ENCODE results near the gene FXYD6. TPM values are rescaled to one million over a fixed set of nuclear protein-coding genes. Genes with fewer than 3 reads are reported as not detected.

The FXYD6 gene
- polyA plus RNA-seq, 4 donors: 0.67 to 58.4 (median 22.6) TPM

DNA sequence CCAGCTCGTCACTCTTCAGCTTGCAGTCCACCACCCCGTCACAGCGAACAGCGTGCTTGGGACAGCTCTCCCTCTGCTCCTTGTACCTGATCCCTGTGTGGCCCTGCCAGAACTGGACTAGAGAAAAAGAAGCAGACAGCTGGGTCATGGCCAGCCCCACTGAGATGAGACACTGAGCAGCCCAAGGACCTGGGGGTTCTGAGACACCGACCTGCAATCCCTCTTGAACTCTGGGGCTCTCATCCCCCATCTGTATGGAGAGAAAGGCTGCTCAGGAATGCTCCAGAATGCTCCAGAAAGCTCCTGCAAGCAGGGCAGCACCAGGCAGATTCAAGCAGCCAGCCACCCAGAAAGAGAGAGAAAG lies 37.9 kb upstream of the FXYD6 start:
- Histone ChIP-seq H3K4me1 (ENCODE audit: control insufficient read depth in 3 of 3, insufficient read depth in 2 of 3, low read depth in 1 of 3, low read length in 2 of 3) (peaks cover 0 to 61% (median 1%) of the 10 kb centered on the region in 3 donors), H3K27ac (ENCODE audit: low read depth in 1 of 3, low read length in 2 of 3) (no peak overlapping the region), H3K4me3 (ENCODE audit: low read depth in 1 of 3, low read length in 3 of 3) (no peak overlapping the region), H3K27me3 (ENCODE audit: control insufficient read depth in 3 of 3, insufficient read depth in 3 of 3, low read length in 3 of 3) (no peaks in the 10 kb centered on the region), H3K36me3 (ENCODE audit: control insufficient read depth in 3 of 3, insufficient read depth in 2 of 3, low read depth in 1 of 3, low read length in 3 of 3) (peaks cover 0 to 2% (median 0%) of the 10 kb centered on the region in 3 donors), H3K9me3 (ENCODE audit: control insufficient read depth in 2 of 2, insufficient read depth in 1 of 2, low read depth in 1 of 2, low read length in 1 of 2) (no peaks in the 10 kb centered on the region)
- WGBS, 3 donors: 94 to 98% (median 96%) methylated on average over 5 of the region's 5 CpGs
- FAIRE-seq (no peak), DNase-seq (no peak)

DNA sequence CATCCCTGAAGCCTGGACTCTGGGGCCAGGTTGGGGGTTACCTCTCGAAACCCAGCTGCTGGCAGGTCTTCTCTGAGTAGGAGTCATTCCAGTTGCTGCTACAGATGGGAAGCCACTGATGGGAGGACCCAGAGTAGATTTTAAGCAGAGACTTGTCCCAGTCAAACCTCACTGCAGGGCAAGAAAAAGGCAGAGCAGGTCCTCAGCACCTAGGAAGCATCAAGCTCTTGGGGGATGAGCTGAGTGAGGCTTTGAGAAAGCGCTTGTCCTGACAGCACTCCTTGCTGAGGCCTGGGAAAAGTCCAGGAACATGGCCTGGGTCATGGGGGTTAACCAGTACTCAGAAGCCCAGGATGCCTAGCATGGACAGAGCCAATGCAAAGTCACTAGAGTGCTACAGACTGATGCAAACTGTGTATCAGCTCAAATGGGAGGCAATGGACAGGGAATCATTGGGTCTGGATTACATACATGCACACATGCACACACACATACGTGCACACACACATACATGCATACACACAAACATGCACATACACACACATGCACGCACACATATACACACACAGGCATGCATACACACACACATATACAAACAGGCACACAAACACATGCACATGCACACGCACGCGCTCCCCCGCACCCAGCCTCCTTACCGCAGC lies 37.4 kb upstream of the FXYD6 start:
- H3K27ac ChIP-seq (ENCODE audit: low read depth in 1 of 3, low read length in 2 of 3): no peak overlapping the region
- WGBS, 3 donors: 92 to 95% (median 94%) methylated on average over 9 of the region's 9 CpGs
- H3K36me3 ChIP-seq (ENCODE audit: control insufficient read depth in 3 of 3, insufficient read depth in 2 of 3, low read depth in 1 of 3, low read length in 3 of 3): peaks cover 0 to 2% (median 0%) of the 10 kb centered on the region in 3 donors
- DNase-seq (no peak), FAIRE-seq (no peak)
- peaks cover 0 to 61% (median 1%) of the 10 kb centered on the region in 3 donors for H3K4me1 ChIP-seq (ENCODE audit: control insufficient read depth in 3 of 3, insufficient read depth in 2 of 3, low read depth in 1 of 3, low read length in 2 of 3)
- H3K9me3 ChIP-seq (ENCODE audit: control insufficient read depth in 2 of 2, insufficient read depth in 1 of 2, low read depth in 1 of 2, low read length in 1 of 2): no peaks in the 10 kb centered on the region
- H3K4me3 ChIP-seq (ENCODE audit: low read depth in 1 of 3, low read length in 3 of 3): no peak overlapping the region
- H3K27me3 ChIP-seq (ENCODE audit: control insufficient read depth in 3 of 3, insufficient read depth in 3 of 3, low read length in 3 of 3): no peaks in the 10 kb centered on the region

DNA sequence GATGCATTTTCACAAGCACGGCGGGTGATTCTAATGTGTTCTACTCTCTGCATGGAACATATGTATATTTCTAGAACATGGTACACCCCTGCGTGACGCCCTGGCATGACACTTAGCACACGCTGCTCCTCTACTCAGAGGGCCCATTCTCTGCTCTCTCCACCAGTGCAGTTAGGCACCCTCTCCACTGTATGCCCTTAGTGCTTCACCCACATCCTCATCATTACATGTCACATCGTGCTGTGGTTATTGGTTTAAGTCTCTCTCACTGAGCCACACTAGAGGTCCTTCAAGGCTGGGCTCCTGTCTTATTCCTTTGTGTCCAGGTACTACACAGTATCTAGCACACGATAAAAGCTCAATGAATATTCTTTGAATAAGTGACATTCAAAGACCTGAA lies 36.0 kb upstream of the FXYD6 start:
- no peaks in the 10 kb centered on the region for H3K9me3 ChIP-seq (ENCODE audit: control insufficient read depth in 2 of 2, insufficient read depth in 1 of 2, low read depth in 1 of 2, low read length in 1 of 2)
- H3K36me3 ChIP-seq (ENCODE audit: control insufficient read depth in 3 of 3, insufficient read depth in 2 of 3, low read depth in 1 of 3, low read length in 3 of 3): peaks cover 0 to 2% (median 0%) of the 10 kb centered on the region in 3 donors
- H3K4me1 ChIP-seq (ENCODE audit: control insufficient read depth in 3 of 3, insufficient read depth in 2 of 3, low read depth in 1 of 3, low read length in 2 of 3): peaks cover 0 to 72% (median 1%) of the 10 kb centered on the region in 3 donors
- no peaks in the 10 kb centered on the region for H3K27me3 ChIP-seq (ENCODE audit: control insufficient read depth in 3 of 3, insufficient read depth in 3 of 3, low read length in 3 of 3)
- DNase-seq (no peak), FAIRE-seq (no peak)
- no peak overlapping the region for H3K27ac ChIP-seq (ENCODE audit: low read depth in 1 of 3, low read length in 2 of 3)
- 90 to 97% (median 95%) methylated on average over 7 of the region's 7 CpGs for WGBS, 3 donors
- no peak overlapping the region for H3K4me3 ChIP-seq (ENCODE audit: low read depth in 1 of 3, low read length in 3 of 3)

DNA sequence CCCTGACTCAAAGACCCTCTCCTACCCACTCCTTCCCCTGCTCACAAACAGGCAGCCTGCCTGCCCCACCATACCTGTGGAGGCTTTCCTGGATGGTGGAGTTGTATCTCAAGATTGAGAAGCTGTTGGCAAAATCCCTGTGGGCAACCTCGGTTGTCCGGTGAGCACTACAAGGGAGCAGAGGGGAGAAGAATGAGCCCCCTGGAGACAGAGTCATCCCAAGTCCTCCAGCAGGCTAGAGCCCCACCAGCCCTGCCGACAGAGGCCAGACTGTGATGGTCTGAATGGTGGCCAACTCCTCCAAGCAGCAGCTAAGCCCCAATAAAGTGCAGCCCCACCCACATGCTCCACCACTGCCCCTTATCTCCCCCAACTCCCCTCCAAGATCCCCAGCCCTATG lies 35.2 kb upstream of the FXYD6 start:
- Histone ChIP-seq H3K27ac (ENCODE audit: low read depth in 1 of 3, low read length in 2 of 3) (no peak overlapping the region), H3K27me3 (ENCODE audit: control insufficient read depth in 3 of 3, insufficient read depth in 3 of 3, low read length in 3 of 3) (no peaks in the 10 kb centered on the region), H3K4me1 (ENCODE audit: control insufficient read depth in 3 of 3, insufficient read depth in 2 of 3, low read depth in 1 of 3, low read length in 2 of 3) (peaks cover 0 to 75% (median 1%) of the 10 kb centered on the region in 3 donors), H3K36me3 (ENCODE audit: control insufficient read depth in 3 of 3, insufficient read depth in 2 of 3, low read depth in 1 of 3, low read length in 3 of 3) (peaks cover 0 to 2% (median 0%) of the 10 kb centered on the region in 3 donors), H3K9me3 (ENCODE audit: control insufficient read depth in 2 of 2, insufficient read depth in 1 of 2, low read depth in 1 of 2, low read length in 1 of 2) (no peaks in the 10 kb centered on the region), H3K4me3 (ENCODE audit: low read depth in 1 of 3, low read length in 3 of 3) (no peak overlapping the region)
- DNase-seq (no peak), FAIRE-seq (no peak)
- WGBS, 3 donors: 92 to 98% (median 94%) methylated on average over 3 of the region's 3 CpGs

DNA sequence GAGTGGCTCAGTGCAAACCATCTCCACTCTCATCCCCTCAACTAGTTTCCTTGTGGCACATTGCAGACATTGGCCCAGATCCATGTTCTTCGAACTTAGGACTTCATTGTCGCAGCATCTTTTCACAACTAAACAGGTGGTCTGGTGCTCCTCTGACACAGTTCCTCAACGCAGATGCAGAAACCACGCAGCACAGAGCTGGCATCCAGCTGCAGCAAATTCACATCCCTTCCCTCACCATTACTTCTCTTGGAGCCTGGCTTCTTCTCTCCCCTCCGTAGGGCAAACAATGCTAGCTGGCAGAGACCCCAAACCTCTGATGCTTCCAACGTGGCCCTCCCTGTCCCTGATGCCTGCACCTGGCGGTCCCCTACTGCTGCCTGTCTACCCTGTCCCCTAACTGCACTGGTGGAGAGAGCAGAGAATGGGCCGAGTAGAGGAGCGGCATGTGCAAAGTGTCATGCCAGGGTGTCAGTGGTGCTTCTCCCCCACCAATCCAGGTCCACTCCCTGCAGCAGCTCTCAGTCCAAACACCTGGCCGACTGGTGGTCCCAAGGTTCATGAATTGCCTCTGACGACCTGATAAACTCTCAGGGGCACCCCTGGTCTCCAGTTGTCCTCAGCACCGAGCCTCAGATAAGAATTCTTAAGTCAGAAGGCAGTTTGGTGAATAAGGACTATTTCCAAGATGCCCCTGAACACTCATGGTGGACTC lies 34.6 kb upstream of the FXYD6 start:
- Histone ChIP-seq H3K27ac (ENCODE audit: low read depth in 1 of 3, low read length in 2 of 3) (peak overlapping the region in 1 of 3 donors; percentile 87), H3K27me3 (ENCODE audit: control insufficient read depth in 3 of 3, insufficient read depth in 3 of 3, low read length in 3 of 3) (no peaks in the 10 kb centered on the region), H3K4me3 (ENCODE audit: low read depth in 1 of 3, low read length in 3 of 3) (no peak overlapping the region), H3K4me1 (ENCODE audit: control insufficient read depth in 3 of 3, insufficient read depth in 2 of 3, low read depth in 1 of 3, low read length in 2 of 3) (peaks cover 0 to 74% (median 1%) of the 10 kb centered on the region in 3 donors), H3K9me3 (ENCODE audit: control insufficient read depth in 2 of 2, insufficient read depth in 1 of 2, low read depth in 1 of 2, low read length in 1 of 2) (no peaks in the 10 kb centered on the region), H3K36me3 (ENCODE audit: control insufficient read depth in 3 of 3, insufficient read depth in 2 of 3, low read depth in 1 of 3, low read length in 3 of 3) (peaks cover 0 to 2% (median 0%) of the 10 kb centered on the region in 3 donors)
- DNase-seq (no peak), FAIRE-seq (no peak)
- WGBS, 3 donors: 60 to 74% (median 65%) methylated on average over 12 of the region's 12 CpGs

DNA sequence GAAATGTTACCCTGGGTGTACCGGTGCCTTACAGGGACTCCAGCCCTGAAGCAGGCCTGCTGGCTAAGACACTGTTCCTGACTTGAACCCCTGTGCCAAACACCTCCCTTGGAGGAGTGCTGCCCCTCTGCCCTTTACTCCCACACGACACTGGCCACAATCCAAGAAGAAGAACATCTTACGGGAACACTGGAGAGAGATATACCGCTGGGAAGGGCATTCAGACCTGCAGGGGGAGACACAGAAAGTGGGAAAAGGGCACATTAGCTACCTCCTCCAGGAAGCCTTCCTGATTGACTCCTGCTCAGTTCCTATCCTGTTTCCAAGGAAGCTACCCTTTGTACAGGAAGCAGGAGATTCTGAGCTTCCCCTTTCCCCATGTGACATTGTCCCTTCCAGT lies 34.1 kb upstream of the FXYD6 start:
- H3K4me1 ChIP-seq (ENCODE audit: control insufficient read depth in 3 of 3, insufficient read depth in 2 of 3, low read depth in 1 of 3, low read length in 2 of 3): peaks cover 0 to 68% (median 1%) of the 10 kb centered on the region in 3 donors
- H3K27me3 ChIP-seq (ENCODE audit: control insufficient read depth in 3 of 3, insufficient read depth in 3 of 3, low read length in 3 of 3): no peaks in the 10 kb centered on the region
- FAIRE-seq: no peak
- H3K4me3 ChIP-seq (ENCODE audit: low read depth in 1 of 3, low read length in 3 of 3): no peak overlapping the region
- DNase-seq: no peak
- WGBS, 3 donors: 42 to 68% (median 48%) methylated on average over 4 of the region's 4 CpGs
- no peaks in the 10 kb centered on the region for H3K9me3 ChIP-seq (ENCODE audit: control insufficient read depth in 2 of 2, insufficient read depth in 1 of 2, low read depth in 1 of 2, low read length in 1 of 2)
- no peaks in the 10 kb centered on the region for H3K36me3 ChIP-seq (ENCODE audit: control insufficient read depth in 3 of 3, insufficient read depth in 2 of 3, low read depth in 1 of 3, low read length in 3 of 3)
- peak overlapping the region in 1 of 3 donors; percentile 87 for H3K27ac ChIP-seq (ENCODE audit: low read depth in 1 of 3, low read length in 2 of 3)

DNA sequence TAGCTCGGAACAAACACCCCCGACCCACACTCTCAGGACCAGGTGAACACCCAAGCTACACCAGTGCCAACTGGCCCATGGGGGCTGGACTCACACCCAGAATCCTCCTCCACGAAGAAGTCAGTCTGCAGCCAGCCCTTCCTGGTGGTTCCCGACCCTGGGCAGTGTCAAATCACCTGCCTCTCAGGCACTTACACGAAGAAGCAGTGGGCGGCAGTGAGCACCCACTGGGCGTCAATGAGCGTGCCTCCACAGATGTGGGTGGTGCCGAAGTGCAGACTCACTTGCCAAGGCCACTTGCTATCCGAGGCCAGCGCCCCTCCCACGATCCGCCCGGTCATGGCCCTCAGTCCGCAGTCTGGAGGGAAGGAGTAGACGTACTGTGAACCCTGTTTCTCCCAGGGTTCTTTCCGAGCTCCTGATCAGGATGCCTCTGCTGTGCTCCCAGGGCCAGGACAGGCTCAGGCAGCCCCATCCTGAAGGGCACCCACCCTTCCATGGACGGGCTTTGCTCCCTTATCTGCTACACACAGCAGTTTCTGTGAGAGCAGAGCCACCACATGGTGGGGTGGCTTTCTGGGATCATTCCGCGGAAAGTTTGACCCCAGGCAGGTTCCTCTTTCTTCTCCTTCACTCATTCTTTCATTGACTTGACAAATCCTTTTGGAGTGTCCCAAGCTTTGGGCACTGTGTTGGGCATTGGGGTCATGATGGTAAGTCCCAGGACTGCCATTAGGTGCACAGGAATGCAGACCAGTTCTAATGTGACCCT lies 33.3 kb upstream of the FXYD6 start:
- Histone ChIP-seq H3K27ac (ENCODE audit: low read depth in 1 of 3, low read length in 2 of 3) (peak overlapping the region in 1 of 3 donors; percentile 87), H3K4me1 (ENCODE audit: control insufficient read depth in 3 of 3, insufficient read depth in 2 of 3, low read depth in 1 of 3, low read length in 2 of 3) (peaks cover 0 to 60% (median 0%) of the 10 kb centered on the region in 3 donors), H3K9me3 (ENCODE audit: control insufficient read depth in 2 of 2, insufficient read depth in 1 of 2, low read depth in 1 of 2, low read length in 1 of 2) (no peaks in the 10 kb centered on the region), H3K4me3 (ENCODE audit: low read depth in 1 of 3, low read length in 3 of 3) (no peak overlapping the region), H3K27me3 (ENCODE audit: control insufficient read depth in 3 of 3, insufficient read depth in 3 of 3, low read length in 3 of 3) (no peaks in the 10 kb centered on the region), H3K36me3 (ENCODE audit: control insufficient read depth in 3 of 3, insufficient read depth in 2 of 3, low read depth in 1 of 3, low read length in 3 of 3) (no peaks in the 10 kb centered on the region)
- FAIRE-seq (no peak), DNase-seq (peak; percentile 61 to 72)
- WGBS, 3 donors: 53 to 86% (median 70%) methylated on average over 20 of the region's 20 CpGs

DNA sequence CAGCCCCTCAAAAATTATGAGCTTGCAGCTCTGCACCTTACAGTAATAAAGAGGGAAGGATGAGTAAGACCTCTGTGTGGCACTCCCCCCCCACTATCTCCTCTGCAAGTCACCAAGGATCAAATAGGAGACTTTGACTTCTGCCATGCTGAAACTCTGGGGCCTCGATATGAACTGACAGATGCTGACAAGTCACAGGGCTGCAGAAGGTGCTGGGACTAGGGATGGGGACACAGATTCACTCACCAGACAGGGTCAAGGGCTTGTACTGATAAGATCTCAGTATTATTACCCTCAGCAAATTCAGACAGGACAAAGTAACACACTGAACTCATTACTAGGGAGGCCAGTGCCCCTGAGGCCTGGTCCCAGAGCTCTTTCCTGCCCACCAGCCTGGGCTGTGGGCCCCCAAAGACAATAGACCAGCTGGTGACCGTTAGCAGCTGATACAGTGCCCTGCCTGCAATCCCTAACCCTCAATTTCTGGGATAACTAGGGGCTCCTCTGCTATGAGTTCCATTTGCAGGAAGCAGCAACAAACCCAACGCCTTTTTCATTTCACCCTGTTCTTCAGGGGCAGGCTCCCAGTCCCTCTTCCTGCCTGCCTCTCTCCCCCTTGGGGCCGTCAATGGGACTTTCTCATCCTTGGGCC lies 32.6 kb upstream of the FXYD6 start:
- no peaks in the 10 kb centered on the region for H3K27me3 ChIP-seq (ENCODE audit: control insufficient read depth in 3 of 3, insufficient read depth in 3 of 3, low read length in 3 of 3)
- no peak overlapping the region for H3K4me3 ChIP-seq (ENCODE audit: low read depth in 1 of 3, low read length in 3 of 3)
- WGBS, 3 donors: 75 to 76% (median 75%) methylated on average over 4 of the region's 4 CpGs
- DNase-seq: peak; percentile 25 to 82
- peaks cover 0 to 53% (median 0%) of the 10 kb centered on the region in 3 donors for H3K4me1 ChIP-seq (ENCODE audit: control insufficient read depth in 3 of 3, insufficient read depth in 2 of 3, low read depth in 1 of 3, low read length in 2 of 3)
- no peaks in the 10 kb centered on the region for H3K36me3 ChIP-seq (ENCODE audit: control insufficient read depth in 3 of 3, insufficient read depth in 2 of 3, low read depth in 1 of 3, low read length in 3 of 3)
- no peak for FAIRE-seq
- H3K27ac ChIP-seq (ENCODE audit: low read depth in 1 of 3, low read length in 2 of 3): peak overlapping the region in 1 of 3 donors; percentile 94
- no peaks in the 10 kb centered on the region for H3K9me3 ChIP-seq (ENCODE audit: control insufficient read depth in 2 of 2, insufficient read depth in 1 of 2, low read depth in 1 of 2, low read length in 1 of 2)

Measured in small intestine (tissue), 7 donors.